ENCODE measurements around the gene ZNF593. TPM values are rescaled to one million over a fixed set of nuclear protein-coding genes. Genes with fewer than 3 reads are reported as not detected.

ZNF593 gene
- total and polyA plus RNA-seq, 2 of the 13 experiments (the other 11 are each of a cell fraction or from before 2014, with no cell fraction given), result 37.3 to 55.8 TPM

GRCh38 chr1:26177182-26177684 is 7.5 kb downstream of the ZNF593 start, which contains the start of gene CNKSR1 (continued):
- TF ChIP-seq MAZ (IDR thresholded peaks at IDR 0.05; ENCODE audit: borderline replicate concordance, low read depth, low read length), result no peak
- peak; percentile 42; the same call in 1 of the 2 replicates for TF ChIP-seq MAZ (CRISPR knock-in tag; IDR thresholded peaks at IDR 0.05; ENCODE audit: low read depth)
- TF ChIP-seq AFF4 (CRISPR knock-in tag; IDR thresholded peaks at IDR 0.05), result no peak
- TF ChIP-seq ARID5B (CRISPR knock-in tag; IDR thresholded peaks at IDR 0.05), result 0 out of 2 replicates have a peak, but pooled peaks have one; percentile 17
- 0 out of 4 replicates have a peak, but pooled peaks have one; percentile 27 to 42 for TF ChIP-seq HMGXB4 (CRISPR knock-in tag; IDR thresholded peaks at IDR 0.05; ENCODE audit: borderline replicate concordance in 1 of 2, low read depth in 1 of 2)
- TF ChIP-seq ETV5 (CRISPR knock-in tag; IDR thresholded peaks at IDR 0.05; ENCODE audit: borderline replicate concordance), result peak; percentile 47; the same call in 1 of the 2 replicates
- peak; percentile 49; the same call in 1 of the 2 replicates for TF ChIP-seq ZNF441 (CRISPR knock-in tag; IDR thresholded peaks at IDR 0.05; ENCODE audit: borderline replicate concordance)
- 0 out of 2 replicates have a peak, but pooled peaks have one; percentile 21 for TF ChIP-seq SRY (CRISPR knock-in tag; IDR thresholded peaks at IDR 0.05)
- TF ChIP-seq TARDBP (CRISPR knock-in tag; IDR thresholded peaks at IDR 0.05), result 0 out of 2 replicates have a peak, but pooled peaks have one; percentile 32
- TF ChIP-seq ZZZ3 (CRISPR knock-in tag; IDR thresholded peaks at IDR 0.05; ENCODE audit: borderline replicate concordance), result no peak
- TF ChIP-seq NFYB (CRISPR knock-in tag; IDR thresholded peaks at IDR 0.05), result peak; percentile 39; the same call in 1 of the 2 replicates
- TF ChIP-seq PHF8 (CRISPR knock-in tag; IDR thresholded peaks at IDR 0.05), result peak; percentile 57
- no peak for TF ChIP-seq MEIS1 (CRISPR knock-in tag; IDR thresholded peaks at IDR 0.05; ENCODE audit: borderline replicate concordance)
- TF ChIP-seq ZBTB20 (CRISPR knock-in tag; IDR thresholded peaks at IDR 0.05; ENCODE audit: borderline replicate concordance, low read depth), result no peak
